ENCODE measurements around the gene HCK.

HCK gene

GRCh38 chr20:32130352-32130751 is 78.3 kb downstream of the HCK start:
- TF ChIP-seq CTCF (IDR thresholded peaks at IDR 0.05; ENCODE audit: low read depth, low read length) = no peak
- in situ Hi-C loops (cut with HindIII; ENCODE audit: low sequenced_read_pairs) = no loop called here
- no peak for DNase-seq (ENCODE audit: low read depth, low spot score)
- no peak overlapping the region for H3K4me3 ChIP-seq (ENCODE audit: low read depth, low read length)

- TF ChIP-seq CTCF (IDR thresholded peaks at IDR 0.05; ENCODE audit: low read depth, low read length) = no peak
- in situ Hi-C loops (cut with HindIII; ENCODE audit: low sequenced_read_pairs) = no loop called here
- H3K4me3 ChIP-seq (ENCODE audit: low read depth, low read length) = no peak overlapping the region
- no peak for DNase-seq (ENCODE audit: low read depth, low spot score)
Observed at GRCh38 chr20:32130965-32131364, 78.9 kb downstream of the HCK start.

GRCh38 chr20:32132911-32133549 is 81.0 kb downstream of the HCK start:
- in situ Hi-C loops (cut with HindIII; ENCODE audit: low sequenced_read_pairs) = no loop called here
- no peak for TF ChIP-seq CTCF (IDR thresholded peaks at IDR 0.05; ENCODE audit: low read depth, low read length)
- H3K4me3 ChIP-seq (ENCODE audit: low read depth, low read length) = no peak overlapping the region
- no peak for DNase-seq (ENCODE audit: low read depth, low spot score)

- no peak overlapping the region for H3K4me3 ChIP-seq (ENCODE audit: low read depth, low read length)
- no peak for TF ChIP-seq CTCF (IDR thresholded peaks at IDR 0.05; ENCODE audit: low read depth, low read length)
- in situ Hi-C loops (cut with HindIII; ENCODE audit: low sequenced_read_pairs) = no loop called here
- DNase-seq (ENCODE audit: low read depth, low spot score) = no peak
Observed at GRCh38 chr20:32134026-32134425, 82.0 kb downstream of the HCK start.

GRCh38 chr20:32135983-32136515 is 84.0 kb downstream of the HCK start:
- DNase-seq (ENCODE audit: low read depth, low spot score) = no peak
- in situ Hi-C loops (cut with HindIII; ENCODE audit: low sequenced_read_pairs) = no loop called here
- no peak for TF ChIP-seq CTCF (IDR thresholded peaks at IDR 0.05; ENCODE audit: low read depth, low read length)
- no peak overlapping the region for H3K4me3 ChIP-seq (ENCODE audit: low read depth, low read length)

GRCh38 chr20:32138921-32139320 is 86.9 kb downstream of the HCK start:
- no peak for DNase-seq (ENCODE audit: low read depth, low spot score)
- no peak for TF ChIP-seq CTCF (IDR thresholded peaks at IDR 0.05; ENCODE audit: low read depth, low read length)
- H3K4me3 ChIP-seq (ENCODE audit: low read depth, low read length) = no peak overlapping the region
- in situ Hi-C loops (cut with HindIII; ENCODE audit: low sequenced_read_pairs) = no loop called here
